Measurements from ENCODE around the gene ABCC11. TPM values are rescaled to one million over a fixed set of nuclear protein-coding genes. Genes with fewer than 3 reads are reported as not detected.

ABCC11 gene
- total and polyA plus RNA-seq, 2 of the 13 experiments (the other 11 are each of a cell fraction or from before 2014, with no cell fraction given), result 1.0 to 1.4 TPM

- no peak for TF ChIP-seq ZBTB40 (IDR thresholded peaks at IDR 0.05)
- peak; percentile 39; the same call in 1 of the 2 replicates for TF ChIP-seq ZBTB40 (CRISPR knock-in tag; IDR thresholded peaks at IDR 0.05)
- TF ChIP-seq NFKB2 (CRISPR knock-in tag; IDR thresholded peaks at IDR 0.05; ENCODE audit: borderline replicate concordance), result peak; percentile 48; the same call in 1 of the 2 replicates
- no peak for TF ChIP-seq ZNF143 (CRISPR knock-in tag; IDR thresholded peaks at IDR 0.05)
- TF ChIP-seq ZNF362 (CRISPR knock-in tag; IDR thresholded peaks at IDR 0.05; ENCODE audit: borderline replicate concordance), result no peak; the same call in 1 of the 2 replicates
- TF ChIP-seq ZNF589 (CRISPR knock-in tag; conservative IDR thresholded peaks at IDR 0.05), result no peak
- TF ChIP-seq TEF (CRISPR knock-in tag; IDR thresholded peaks at IDR 0.05), result no peak
- TF ChIP-seq ZFP41 (CRISPR knock-in tag; IDR thresholded peaks at IDR 0.05; ENCODE audit: borderline replicate concordance), result no peak
- TF ChIP-seq ZNF616 (CRISPR knock-in tag; IDR thresholded peaks at IDR 0.05; ENCODE audit: low read depth), result no peak
- TF ChIP-seq HOMEZ (CRISPR knock-in tag; IDR thresholded peaks at IDR 0.05; ENCODE audit: low read depth), result no peak
- TF ChIP-seq MBD4 (IDR thresholded peaks at IDR 0.05; ENCODE audit: borderline replicate concordance, low read length), result no peak
- no peak; the same call in 1 of the 2 replicates for TF ChIP-seq FUBP1 (CRISPR knock-in tag; IDR thresholded peaks at IDR 0.05; ENCODE audit: borderline replicate concordance)
- TF ChIP-seq ZNF737 (CRISPR knock-in tag; IDR thresholded peaks at IDR 0.05; ENCODE audit: borderline replicate concordance), result no peak
Measured at GRCh38 chr16:48164907-48165715, 82.2 kb downstream of the ABCC11 start (continued).

Data from HepG2 (cell line).